KOPT-K1 (cell line): ENCODE measurements around the gene CCDC157.
"Not testable (repeated sequence)": the region's sequence is repeated elsewhere in the genome, so short reads cannot be mapped to it uniquely, and the experiment has no call there.

ENCODE experiments used
- H3K27ac ChIP-seq: fragments of 200-600 bp; sonication (generic); 2 replicates; pipeline ENCODE4 v1.5.1; 2016; ENCODE audit warnings: antibody characterized with exemption, mild to moderate bottlenecking, low read depth, low read length; ENCODE audit not compliant: poor library complexity, severe bottlenecking
- H3K36me3 ChIP-seq: fragments of 200-600 bp; sonication (generic); 2 replicates; pipeline ENCODE4 v1.5.1; 2017; ENCODE audit warnings: antibody characterized with exemption, mild to moderate bottlenecking, low read length, moderate library complexity; ENCODE audit not compliant: insufficient read depth
- H3K9me3 ChIP-seq: fragments of 200-600 bp; sonication (generic); 2 replicates; pipeline ENCODE4 v1.5.1; 2017; ENCODE audit warnings: antibody characterized with exemption, low read length, mild to moderate bottlenecking; ENCODE audit not compliant: insufficient read depth, poor library complexity, severe bottlenecking

Gene CCDC157

DNA sequence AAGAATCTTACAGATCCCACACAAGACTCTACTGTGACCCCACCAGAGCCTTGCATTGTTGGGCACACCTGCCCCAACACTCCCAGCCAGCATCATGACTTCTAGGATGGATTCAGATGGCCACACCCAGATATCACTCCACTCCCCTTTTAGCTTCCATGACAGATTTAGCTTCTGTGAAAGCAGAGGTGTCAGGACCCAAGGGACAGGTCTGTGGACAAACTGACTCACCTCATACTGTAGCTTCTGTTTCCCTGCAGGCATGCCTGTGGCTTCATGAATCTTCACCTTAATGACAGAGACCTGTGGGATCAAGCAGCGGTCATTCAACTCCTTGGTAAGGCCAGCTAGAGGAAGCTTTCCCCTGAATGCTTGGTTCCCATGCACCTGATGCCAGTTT is 21.6 kb upstream of the CCDC157 start:
- no peak overlapping the region for H3K27ac ChIP-seq
- H3K9me3 ChIP-seq = no peaks in the 10 kb centered on the region
- H3K36me3 ChIP-seq = peaks cover 100% of the 10 kb centered on the region

DNA sequence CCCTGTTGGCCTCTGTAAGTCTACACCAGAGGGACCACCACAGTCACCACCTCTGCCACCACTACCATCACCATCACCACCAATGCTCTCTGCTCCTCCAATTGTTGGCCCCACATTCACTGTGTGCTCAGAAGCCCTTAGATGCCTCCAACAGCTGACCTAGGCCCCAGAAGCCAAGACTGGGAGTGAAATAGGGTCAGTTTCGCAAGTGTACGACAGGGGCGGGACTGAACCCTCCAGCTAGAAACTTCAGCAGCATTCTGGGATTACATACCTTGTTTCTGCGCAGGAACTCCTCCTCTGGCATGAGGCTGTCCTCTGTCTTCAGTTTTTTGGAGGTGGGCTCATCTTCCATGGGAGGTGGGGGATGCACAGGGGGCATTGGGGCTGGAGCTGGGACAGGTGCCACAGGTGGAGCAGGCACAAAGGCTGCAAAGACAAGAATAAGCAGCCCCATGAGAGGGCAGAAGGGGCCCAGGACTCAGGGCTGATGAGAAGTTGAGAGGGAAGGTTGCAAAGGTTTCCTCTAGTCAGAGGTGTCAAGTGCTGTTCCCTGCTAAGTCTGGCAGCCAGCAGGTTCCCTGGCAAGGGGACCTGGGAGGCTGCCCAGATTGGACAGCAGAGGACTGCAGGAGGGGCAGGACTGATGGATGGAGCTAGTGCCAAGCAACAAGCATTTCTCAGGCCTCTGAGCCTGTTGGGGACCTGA is 19.9 kb upstream of the CCDC157 start:
- Histone ChIP-seq H3K27ac (no peak overlapping the region), H3K9me3 (no peaks in the 10 kb centered on the region), H3K36me3 (peaks cover 100% of the 10 kb centered on the region)

DNA sequence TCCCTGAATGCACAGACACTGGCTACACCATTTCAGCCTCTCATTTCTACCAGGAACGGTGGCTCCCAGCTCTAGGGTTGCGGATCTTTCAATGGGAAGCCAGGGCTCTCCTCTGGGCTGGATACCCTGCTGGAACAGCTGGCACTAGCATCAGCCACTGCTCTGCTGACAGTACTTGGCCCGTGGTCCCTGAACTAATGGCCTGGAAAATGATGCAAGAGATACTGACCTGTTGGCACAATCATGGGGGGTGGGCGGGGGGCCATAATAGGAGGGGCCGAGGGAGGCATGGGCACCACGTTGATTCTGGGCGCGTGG is 19.4 kb upstream of the CCDC157 start:
- H3K27ac ChIP-seq = no peak overlapping the region
- H3K9me3 ChIP-seq = no peaks in the 10 kb centered on the region
- peaks cover 100% of the 10 kb centered on the region for H3K36me3 ChIP-seq

DNA sequence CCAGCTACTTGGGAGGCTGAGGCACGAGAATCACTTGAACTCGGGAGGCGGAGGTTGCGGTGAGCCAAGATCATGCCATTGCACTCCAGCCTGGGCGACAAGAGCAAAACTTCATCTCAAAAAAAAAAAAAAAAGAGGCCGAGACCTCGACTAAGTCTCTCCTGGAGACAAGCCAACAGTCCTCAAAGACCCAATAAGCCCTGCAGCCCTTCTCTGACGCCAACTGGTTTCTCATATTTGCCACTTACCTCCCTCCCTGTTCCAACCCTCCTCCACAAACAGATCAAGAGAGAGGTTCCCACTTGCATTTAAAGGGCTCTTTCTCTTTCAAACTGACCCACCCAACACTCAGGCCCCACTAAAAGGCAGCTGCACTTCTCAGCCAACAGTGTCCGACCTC is 18.5 kb upstream of the CCDC157 start:
- peaks cover 100% of the 10 kb centered on the region for H3K36me3 ChIP-seq
- H3K9me3 ChIP-seq, H3K27ac ChIP-seq: not testable (repeated sequence)

DNA sequence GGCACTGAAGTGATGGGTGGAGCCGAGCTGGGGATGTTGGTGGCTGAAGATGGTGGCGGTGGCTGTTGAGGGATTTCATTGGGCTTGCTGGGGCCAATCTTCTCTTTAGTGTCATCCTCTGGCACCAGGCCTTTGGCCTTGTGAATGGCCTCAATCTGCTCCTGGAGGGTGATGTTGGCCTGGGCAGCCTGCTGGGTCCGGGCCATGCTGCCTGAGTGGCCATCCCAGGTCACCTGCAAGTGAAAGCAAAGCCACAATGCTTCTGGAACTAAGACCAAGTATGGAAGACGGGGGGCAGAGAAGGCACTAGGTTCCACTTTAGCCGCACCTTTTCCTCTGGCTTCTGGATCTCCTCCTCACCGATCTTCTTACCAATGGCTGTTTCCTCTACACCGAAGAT is 18.0 kb upstream of the CCDC157 start:
- H3K36me3 ChIP-seq = peaks cover 100% of the 10 kb centered on the region
- no peak overlapping the region for H3K27ac ChIP-seq
- no peaks in the 10 kb centered on the region for H3K9me3 ChIP-seq

DNA sequence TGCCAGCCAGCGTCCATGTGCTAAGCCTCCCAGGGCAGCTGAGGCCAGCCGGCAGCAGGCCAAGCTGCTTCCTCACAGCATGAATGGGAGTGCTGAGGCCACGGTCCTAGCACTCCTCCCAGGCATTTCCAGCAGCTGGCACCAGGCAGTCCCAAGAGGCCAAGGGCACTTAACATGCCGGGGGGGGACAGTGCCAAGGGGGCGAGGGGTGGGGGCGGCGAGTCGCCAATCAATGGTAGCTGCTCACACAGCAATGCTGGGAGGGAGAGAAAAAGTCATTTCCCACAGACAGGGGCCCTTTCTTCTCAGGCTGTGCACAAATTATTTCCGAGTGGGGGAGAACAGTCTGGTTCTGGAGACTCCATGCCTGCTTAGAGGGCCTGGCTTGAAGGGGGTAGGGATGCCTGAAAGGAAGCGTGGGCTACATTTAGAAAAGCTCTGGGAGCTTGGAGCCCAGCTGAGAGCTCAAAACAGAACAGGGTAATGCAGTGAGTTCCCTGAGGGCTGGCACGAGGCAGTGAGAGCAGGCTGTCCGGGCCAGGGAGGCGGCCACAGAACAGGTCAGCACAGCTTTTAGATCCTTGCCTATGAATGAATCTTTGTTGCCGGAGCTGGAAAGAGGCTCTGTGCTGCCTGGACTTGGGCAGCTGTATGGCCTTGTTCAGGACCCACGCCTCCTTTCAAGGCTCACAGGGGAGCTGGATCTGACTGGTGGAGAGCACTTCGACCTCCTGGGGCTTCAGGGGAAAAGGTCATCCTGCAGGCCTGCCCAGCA is 15.7 kb upstream of the CCDC157 start:
- Histone ChIP-seq H3K27ac (no peak overlapping the region), H3K9me3 (no peaks in the 10 kb centered on the region), H3K36me3 (peaks cover 100% of the 10 kb centered on the region)

DNA sequence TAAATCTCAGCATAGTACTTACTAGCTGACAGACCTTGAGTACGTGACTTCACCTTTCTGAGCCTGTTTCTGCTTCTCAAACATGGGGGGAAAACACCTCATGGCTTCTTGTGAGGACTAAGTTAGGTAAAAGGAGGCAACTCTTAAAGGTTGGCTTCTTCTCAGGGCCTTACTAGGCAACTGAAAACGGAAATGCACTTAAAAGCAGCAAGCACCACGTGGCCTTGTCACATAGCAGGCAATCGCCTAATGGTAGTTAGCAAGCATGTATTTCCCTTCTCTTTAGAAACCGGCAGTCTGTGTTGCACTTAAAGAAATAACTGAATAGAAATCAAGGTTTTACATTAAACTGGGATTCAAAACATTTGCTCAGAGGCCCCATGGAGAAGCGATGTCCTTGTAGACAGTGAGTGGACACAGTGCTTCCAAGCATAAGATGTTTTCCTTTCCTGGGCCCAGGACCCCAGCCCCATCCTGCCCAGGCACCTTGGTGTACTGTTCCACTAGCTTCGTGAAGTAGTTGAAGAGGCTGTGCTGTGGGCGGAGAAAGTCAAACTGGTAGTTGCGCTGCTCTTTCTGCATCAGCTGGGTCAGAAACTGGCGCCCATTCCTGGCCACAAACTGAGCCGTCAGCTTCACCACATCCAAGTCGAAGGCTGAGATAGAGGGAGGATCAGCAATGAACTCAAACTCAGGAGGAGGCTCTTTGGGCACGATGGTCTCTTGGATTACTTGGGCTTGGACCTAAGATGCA is 12.2 kb upstream of the CCDC157 start:
- Histone ChIP-seq H3K27ac (no peak overlapping the region), H3K36me3 (peaks cover 100% of the 10 kb centered on the region), H3K9me3 (no peaks in the 10 kb centered on the region)

DNA sequence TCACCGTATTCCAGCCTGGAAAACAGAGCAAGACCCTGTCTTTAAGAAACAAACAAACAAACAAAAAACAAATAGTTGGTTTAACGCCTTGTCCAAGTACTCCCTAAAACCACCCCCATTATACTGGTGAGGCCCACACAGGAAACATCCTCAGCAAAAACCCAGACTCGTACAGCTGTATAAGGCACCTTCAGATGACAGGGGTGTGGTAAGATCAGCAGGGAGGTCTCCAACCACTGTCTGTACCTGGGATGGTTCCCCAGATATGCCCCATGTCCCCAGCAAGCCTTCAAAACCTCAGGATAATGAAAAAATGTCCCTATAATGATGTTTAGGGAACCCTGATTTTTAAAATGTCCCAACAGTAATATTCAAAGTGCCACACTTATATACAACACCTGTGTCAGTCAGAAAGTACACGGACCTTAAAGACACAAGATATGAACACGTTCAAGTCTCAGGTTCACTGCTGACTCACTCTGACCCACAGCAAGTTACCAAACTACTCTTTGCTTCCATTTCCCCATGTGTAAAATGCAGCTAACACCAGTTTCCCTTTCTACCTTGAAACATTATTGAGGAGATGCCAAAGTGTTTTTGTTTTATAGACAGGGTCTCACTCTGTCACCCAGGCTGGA is 9.4 kb upstream of the CCDC157 start:
- H3K36me3 ChIP-seq = peaks cover 100% of the 10 kb centered on the region
- no peaks in the 10 kb centered on the region for H3K9me3 ChIP-seq
- no peak overlapping the region for H3K27ac ChIP-seq

DNA sequence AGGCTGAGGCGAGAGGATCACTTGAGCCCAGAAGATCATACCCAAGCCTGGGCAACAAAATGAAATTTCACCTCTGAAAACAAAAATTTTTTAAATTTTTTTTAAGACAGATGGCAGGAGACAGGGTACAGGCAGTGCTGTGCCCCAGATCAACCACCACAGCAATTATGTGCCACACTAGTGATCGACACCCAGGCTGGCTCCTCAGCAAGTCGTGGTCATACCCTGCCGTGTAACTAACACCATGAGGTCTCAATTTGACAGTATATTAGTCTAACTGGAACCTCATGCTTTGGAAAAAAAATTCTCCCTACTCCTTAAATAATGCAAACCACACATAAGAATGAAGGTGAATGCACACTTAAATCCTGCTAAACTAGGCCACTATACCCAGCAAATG is 8.4 kb upstream of the CCDC157 start:
- Histone ChIP-seq H3K27ac (no peak overlapping the region), H3K9me3 (no peaks in the 10 kb centered on the region), H3K36me3 (peaks cover 99% of the 10 kb centered on the region)

DNA sequence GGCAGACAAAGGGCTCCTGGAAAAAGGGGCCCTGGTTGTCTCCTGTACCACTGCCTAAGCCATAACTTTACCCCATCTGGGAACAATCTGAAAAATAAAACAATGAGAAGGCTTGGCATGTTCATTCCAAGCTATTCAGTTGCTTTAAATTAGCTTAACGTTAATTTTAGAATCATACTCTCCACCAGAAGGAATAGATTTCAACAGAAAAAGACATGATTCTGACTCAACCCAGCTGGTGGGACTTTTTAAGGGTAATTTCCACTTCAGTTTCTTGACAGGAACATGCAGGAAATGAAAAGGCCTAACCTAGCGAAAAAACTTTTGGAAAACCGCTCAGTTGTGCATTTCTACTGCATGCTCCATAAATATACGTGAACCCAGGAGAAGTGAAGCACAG is 8.0 kb upstream of the CCDC157 start:
- H3K9me3 ChIP-seq = no peaks in the 10 kb centered on the region
- peaks cover 99% of the 10 kb centered on the region for H3K36me3 ChIP-seq
- H3K27ac ChIP-seq = no peak overlapping the region

DNA sequence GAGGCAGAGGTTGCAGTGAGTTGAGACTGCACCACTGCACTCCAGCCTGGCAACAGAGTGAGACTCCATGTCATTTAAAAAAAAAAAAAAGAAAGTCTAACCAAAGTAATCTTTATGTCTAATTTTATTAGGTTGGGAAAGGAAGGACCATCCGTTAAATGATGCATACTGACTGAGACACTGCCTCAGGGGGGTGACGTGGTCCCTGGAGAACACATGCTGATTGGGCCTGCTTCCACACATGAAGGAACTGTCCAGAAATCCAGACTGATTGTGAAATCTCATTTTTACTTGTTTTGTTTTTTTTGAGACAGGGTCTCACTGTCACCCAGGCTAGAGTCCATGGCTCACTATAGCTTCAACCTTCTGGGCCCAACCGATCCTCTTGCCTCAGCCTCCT is 5.6 kb upstream of the CCDC157 start:
- Histone ChIP-seq H3K9me3 (no peaks in the 10 kb centered on the region), H3K36me3 (peaks cover 91% of the 10 kb centered on the region), H3K27ac (no peak overlapping the region)

DNA sequence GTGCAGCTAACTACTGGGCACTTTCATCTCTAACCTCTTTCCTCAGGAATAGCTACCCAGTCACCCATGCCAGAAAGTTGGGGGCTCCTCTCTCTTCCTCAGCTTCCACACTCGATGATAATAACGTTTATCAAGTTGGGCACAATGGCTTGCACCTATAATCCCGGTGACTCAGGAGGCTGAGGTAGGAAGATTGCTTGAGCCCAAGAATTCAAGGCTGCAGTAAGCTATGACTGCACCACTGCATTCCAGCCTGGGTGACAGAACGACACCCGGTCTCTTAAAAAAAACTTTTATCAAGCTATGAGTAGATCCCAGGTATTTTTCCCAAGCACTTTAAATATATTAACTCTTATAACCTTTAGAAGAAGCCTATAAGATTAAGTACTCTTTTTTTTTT is 2.2 kb upstream of the CCDC157 start:
- Histone ChIP-seq H3K27ac (no peak overlapping the region), H3K36me3 (peaks cover 56% of the 10 kb centered on the region)

DNA sequence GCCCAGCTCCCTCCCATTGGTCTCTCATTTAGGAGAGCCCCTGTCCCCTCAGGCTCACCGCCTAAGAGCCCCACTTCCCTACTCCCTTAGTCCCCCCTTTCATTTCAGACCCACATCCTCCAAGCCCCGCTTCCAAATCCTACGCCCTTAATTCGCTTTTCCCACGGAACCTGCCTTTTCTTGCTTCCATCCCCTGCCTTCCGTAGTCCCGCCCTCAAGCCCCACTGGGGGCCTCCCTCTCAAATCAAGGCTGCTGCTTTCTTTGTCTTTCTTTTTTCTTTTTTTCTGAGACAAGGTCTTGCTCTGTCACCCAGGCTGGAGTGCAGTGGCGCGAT is 396 bp downstream of the CCDC157 start:
- Histone ChIP-seq H3K36me3 (peaks cover 31% of the 10 kb centered on the region), H3K9me3 (no peaks in the 10 kb centered on the region), H3K27ac (peak overlapping the region; percentile 90)

More for the DNA sequence above, 2.2 kb upstream of the CCDC157 start:
- H3K9me3 ChIP-seq = no peaks in the 10 kb centered on the region

DNA sequence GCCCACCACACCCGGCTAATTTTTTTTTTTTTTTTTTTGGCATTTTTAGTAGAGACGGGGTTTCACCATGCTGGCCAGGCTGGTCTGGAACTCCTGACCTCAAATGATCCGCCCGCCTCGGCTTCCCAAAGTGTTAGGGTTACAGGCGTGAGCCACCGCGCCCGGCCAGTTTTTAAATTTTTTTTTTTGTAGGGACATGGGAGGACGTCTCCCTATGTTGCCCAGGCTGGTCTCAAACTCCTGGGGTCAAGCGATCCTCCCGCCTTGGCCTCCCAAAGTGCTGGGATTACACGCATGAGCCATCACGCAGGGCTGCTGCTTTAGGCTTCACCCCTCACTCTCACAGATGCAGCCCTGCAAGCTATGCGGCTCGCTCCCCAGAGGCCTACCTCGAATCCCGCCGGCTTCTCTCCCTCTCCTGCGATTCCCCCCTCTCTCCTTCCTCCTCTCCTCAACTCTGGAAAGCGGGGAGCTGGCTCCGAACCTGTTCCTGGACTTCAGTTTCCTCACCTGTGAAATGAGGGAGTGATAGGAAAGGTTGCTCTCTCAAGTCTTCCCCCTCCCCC is 926 bp downstream of the CCDC157 start:
- H3K27ac ChIP-seq = no peak overlapping the region
- peaks cover 26% of the 10 kb centered on the region for H3K36me3 ChIP-seq
- no peaks in the 10 kb centered on the region for H3K9me3 ChIP-seq

DNA sequence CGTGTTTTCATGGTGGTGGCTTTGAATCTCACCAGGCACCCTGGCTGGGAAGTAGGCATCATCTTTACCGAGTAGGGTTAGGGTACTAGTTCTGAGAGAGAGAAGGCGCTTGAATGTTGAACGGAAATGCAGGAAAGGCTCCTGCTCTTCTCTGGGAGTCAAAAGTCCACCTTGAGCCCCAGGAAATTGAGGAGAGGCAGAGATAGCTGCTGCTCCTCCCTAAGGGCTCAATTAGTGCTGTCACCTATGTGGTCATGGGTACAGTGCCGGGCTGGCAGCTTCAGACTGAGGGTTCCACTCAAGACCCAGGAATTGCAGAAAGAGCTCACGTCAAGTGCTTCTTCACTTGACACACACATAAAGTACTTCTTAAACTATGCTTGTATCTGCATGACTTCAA is 1.7 kb downstream of the CCDC157 start:
- Histone ChIP-seq H3K36me3 (peaks cover 18% of the 10 kb centered on the region), H3K27ac (no peak overlapping the region), H3K9me3 (no peaks in the 10 kb centered on the region)
